ENCODE results near the gene RTN4RL1.
A peak's percentile ranks its signal among the peaks of the same experiment; 100 is the strongest.

Gene RTN4RL1

DNA sequence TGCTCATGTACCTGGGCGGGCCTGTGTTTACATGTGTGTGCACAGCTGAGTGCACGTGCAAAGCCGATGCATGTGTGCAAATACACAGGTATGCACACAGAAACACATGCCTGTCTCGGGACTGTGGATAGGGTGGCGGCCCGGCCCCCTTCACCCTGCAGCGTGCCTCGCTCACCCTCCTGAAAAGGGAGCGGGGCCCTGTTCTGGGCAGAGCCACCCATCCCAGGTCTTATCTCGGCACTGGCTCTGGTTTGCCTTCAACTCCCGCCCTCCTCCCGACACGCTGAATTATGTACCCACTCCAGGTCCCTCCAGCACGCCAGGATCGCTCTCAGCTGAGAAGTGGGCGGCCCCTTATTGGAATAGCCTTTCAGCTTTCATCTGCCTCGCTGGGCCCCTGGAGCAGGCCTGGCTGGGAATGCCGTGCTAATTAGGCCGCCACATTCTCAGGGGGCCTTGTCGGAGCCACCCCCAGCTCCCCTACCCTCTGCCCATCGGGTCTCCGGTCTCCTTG, 77.8 kb downstream of the RTN4RL1 start:
- no peak for DNase-seq

DNA sequence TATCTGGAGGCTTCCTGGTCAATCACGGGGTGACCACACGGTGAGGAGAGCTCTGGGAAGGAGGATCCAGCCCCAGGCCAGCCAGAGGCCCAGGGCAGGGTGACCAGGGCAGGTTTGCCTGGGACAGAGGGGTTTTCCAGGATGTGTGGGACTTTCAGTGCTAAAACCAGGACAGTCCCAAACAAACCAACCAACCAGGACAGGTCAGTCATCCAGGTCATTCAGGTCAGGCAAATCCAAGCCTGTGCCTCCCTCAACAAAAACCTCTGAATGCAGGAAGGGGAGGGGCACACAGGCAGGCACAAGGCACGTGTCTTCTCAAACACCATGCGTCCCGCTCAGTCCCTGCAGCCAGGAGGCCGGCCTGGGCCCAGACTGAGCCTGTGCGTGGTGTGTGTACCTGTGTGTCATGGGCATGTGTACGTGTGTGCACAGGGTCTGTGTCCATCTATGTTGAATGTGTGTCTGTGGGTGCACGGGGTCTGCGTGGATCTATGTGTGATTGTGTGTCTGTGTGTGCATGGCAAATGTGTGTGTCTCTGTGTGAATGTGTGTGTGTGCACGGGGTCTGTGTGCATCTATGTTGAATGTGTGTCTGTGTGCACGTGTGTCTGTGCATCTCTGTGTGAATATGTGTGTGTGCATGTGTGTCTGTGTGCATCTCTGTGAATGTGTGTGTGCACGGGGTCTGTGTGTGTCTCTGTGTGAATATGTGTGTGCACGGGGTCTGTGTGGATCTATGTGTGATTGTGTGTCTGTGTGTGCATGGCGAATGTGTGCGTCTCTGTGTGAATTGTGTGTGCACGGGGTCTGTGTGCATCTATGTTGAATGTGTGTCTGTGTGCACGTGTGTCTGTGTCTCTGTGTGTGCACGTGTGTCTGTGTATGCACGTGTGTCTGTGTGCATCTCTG, 78.9 kb downstream of the RTN4RL1 start:
- DNase-seq, result no peak

DNA sequence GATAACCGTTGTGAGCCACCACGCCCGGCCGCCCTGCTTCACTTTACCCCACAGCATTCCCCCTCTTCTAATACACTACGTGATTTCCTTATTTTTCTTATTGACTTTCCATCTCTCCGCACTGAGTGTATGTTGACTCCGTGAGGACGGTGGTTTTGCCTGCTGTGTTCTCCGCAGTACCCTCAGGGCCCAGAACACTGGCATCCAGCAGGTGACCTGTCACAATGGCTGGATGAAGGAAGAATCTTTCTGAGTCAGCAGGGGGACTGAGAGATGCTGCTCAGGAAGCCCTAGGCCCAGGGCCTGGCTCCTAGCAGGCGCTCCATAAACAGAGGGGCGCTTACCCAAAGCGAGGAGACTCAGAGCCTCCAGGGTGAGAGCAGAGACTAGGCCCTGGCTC, 79.5 kb downstream of the RTN4RL1 start:
- no peak for DNase-seq

DNA sequence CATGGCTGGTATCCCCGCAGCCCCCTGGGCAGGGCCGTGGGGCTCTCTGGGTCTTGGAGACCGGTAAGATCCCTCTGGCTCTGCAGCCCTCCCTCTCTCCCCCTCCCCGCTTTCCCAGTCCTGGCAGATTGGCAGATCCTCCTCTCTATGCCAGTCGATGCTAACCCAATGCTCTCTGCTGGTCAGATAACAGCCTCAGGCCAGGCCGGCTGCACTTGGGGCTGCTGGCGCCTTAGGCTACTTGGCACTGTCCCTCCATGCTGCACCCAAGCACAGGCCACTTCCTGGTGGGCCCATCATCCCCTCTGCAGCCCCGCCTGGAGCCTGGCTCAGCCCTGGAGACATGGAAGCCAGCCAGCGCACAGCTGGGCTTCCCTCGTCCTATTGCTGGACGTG, 81.7 kb downstream of the RTN4RL1 start:
- no peak for DNase-seq

DNA sequence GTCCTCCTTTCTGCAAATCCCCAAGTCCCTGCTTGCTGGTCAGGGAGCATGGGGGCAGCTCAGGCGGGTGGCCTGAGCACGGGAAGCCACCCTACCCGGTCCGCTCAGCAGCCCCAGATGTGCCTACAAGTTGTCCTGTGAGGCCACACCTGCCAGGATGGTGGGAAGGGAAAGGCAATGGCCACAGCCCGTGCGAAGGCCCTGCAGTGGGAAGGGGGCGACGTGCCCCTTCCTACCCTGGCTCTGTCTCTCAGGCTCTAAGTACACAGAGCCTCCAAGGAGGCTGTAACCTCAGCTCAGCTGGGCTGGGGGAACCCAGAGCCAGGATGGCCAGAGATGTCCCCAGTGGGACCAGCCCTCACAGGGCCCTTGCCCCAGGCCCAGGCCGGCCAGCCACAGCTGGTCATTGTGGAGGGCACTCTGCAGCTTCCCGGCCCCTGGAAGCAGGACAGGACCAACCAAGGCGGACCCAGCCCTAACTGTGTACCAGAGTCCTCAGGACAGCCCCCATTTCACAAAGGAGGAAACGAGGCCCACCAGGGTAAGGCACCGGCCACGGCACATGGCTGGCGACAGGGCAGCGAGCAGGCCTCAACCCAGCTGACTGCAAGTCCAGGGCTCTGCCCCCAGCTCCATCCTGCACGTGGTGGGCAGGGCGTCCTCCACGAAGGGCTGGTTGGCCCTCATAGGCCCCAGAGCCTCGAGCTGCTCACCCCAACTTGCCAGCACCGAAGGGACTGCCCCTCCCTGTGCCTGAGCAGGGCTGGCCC, 82.3 kb downstream of the RTN4RL1 start:
- no peak for DNase-seq

DNA sequence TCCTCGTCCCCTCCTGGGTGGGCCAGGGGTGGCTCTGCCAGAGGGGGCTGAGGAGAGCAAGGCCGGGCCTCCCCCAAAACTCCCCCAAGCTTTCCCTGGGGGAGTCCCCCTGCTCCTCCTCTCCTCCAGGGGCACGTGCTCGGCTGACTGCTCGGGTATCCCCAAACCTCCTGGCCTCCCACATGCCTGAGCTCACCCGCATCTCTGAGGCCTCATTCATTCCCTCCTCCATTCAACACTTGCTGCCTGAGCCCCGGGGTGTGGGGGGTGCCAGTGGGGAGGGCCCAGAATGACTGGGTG, 83.1 kb downstream of the RTN4RL1 start:
- DNase-seq, result no peak

DNA sequence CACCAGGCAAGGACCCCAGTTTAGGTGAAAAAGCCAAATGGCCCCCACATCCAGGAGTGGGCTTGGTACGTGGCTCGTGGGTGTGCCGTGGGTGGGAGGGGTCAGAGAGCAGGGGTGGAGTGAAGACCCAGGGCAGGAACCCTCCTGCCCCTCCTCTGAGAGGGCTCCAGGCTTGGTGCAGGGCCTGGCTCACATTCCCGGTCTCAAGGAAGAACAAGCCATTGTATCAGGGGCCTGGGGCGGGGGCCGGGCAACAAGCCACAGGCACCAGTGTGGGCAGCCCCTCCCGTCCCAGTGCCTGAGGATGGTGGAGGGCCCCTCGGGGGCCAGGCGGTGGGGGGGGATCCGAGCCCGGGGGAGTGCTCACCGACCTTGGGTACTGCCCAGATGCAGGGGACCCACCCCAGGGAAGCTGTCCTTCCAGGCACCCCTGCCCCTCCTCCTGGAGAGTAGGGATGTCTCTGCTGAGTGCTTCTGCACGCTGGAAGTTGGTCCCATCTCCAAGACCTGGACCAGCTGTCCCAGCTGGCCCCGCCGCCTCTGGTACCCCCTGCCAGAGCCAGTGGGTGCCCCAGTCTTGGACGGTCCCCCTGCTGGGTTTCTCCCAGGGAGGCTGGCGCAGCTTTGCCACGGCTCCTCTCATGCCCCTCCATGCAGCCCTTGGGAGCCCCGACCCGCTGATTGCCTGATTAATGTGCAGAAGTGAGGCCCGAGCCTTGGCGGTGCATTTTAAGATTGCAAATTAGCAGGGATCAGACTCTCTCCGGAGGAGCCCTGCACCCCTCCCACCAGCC, 83.7 kb downstream of the RTN4RL1 start:
- no peak for DNase-seq

DNA sequence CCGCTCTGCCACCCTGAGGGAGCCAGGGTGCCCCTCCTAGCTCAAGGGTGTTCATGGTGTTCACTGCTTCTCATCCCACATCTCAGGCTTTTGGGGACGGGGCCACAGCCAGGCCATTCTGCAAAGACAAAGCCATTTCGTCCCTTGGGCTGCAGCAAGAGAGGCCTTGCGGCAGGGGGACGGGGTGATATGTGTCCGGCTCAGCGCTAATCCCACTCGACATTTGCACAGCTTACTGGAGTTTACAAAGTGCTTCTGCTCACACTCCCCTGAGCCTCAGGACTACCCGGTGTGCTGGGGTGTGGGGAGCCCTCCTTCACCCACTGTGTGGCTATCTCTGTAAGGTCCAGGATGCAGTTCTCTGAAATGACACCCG, 84.3 kb downstream of the RTN4RL1 start:
- DNase-seq, result no peak

DNA sequence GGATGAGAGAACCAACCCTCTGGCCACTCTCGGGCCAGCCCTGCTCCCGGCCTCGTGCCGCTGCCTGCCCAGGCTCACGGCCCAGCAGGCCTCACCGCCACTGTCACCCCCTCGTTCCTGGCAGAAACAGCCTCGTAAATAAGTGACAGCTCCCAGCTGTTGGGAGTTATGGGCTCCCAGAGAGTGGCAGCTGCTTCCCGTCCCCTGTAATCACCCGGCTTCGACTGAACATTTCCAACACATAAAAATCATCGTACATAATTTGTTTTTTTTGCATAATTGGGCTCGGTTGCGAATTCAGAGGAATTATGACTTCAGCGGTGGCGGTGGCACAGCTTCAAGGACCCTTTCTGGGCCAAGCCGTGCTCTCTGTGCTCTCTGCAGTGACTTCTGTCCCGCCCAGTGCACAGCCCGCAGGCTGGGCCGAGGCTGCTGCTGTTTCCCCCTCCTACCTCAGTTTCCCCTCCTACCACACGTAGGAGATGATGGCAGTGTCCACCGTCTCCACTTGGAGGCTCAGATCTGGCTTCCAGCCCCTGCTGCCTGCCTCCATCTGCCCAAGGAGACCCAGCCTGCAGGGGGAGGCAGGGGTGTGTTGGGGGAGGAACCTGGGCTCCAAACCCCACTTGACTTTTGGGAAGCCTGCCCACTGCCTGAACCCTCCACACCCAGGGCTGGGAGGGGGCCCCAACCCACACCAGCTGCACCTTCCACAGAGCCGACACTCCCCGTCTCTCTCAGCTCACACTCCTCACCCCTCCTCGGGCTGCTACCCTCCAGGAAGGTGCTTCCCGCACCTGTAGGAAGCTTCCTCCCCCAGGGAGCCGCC, 84.9 kb downstream of the RTN4RL1 start:
- DNase-seq, result no peak

DNA sequence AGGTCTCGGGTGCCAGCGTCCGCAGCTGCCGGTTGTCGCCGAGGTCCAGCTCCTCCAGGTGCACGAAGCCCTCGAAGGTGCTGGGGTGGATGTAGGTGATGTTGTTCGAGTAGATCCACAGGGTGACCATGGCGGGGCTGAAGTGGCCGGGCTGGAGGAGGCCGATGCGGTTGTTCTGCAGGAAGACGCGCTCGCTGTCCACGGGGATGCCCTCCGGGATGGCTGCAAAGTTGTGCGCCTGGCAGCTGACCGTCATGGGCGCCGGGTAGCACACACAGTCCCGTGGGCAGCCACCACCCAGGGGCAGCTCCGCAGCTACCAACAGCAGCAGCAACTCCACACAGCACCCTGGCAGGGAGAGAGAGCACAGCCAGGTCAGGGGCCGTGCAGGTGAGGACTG, 87.7 kb downstream of the RTN4RL1 start:
- DNase-seq, result no peak

DNA sequence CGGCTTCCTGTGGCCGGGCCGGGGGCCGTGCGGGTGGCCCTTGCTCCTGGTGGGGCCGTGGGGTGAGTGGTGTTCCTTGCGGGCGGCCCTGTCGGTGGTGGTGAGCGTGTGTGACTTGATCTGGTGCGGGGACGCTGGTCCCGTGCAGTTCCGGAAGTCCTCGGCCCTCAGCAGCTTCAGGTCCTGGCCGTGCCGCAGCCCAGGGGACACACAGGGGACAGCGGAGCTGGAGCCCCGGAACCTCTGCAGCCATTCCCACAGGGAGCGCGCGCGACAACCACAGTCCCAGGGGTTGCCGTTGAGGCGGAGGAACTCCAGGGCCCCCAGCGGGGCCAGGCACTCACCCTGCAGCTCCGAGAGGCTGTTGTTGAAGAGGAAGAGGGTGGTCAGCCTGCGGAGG, 88.4 kb downstream of the RTN4RL1 start:
- DNase-seq, result no peak

DNA sequence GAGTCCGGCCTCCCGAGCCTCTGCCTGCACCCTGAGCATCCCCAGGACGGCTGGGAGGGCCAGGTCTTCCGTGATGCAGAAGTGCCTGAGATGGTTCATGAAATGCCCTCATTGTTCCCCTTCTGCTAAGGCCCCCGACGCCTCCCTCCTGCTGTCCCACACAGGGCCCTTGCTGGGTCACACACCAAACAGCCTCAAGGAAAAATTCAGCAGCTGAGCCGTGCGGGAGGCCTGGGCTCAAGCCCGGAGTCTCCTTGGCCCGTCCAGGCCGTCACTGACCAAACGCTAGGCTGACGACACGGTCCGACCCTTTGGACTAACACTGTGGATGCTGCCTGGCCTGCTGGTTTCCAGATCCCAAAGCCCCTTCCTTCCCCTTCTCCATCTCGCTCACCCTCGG, 90.2 kb downstream of the RTN4RL1 start:
- peak in 1 of 14 donors; percentile 42 for DNase-seq

DNA sequence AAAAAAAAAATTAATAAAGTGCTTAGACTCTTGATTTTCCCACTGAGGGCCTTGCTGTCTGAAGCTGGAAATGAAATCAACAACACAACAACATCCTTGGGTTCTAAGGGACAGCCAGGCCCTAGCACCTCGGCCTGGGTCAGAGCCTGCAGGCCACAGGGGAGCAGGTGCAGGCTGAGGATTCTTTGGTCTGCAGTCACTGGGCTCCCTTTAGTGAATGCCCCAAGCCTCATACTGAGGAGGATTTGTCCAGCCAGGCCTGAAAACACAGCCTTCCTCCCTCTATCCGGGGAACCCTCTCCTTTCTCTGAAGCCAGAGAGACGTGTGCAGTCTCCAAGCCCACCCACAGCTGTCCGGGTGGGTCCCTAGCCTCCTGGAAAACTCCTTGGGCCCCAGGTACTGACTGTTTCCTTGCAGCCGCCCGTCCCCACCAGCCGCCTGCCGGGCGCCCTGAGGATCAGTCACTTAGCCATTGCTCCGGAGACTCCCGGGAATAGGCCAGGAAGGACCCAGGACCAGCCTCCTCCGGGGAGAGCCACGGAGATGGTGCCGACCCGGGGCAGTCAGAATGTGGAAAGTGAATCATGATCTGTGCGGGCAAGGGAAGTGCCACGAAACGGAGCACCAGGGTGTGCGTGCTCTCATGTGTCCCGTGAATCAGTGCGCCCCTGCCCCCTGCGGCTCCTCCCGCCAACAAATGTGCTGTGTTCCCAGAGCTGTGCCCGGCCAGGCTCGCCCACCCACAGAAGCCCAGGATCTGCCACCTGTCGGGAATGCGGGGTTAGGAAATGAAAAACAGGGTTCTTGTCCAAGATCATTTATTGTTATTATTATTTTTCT, 91.0 kb downstream of the RTN4RL1 start:
- DNase-seq, result peak in 1 of 14 donors; percentile 10

DNA sequence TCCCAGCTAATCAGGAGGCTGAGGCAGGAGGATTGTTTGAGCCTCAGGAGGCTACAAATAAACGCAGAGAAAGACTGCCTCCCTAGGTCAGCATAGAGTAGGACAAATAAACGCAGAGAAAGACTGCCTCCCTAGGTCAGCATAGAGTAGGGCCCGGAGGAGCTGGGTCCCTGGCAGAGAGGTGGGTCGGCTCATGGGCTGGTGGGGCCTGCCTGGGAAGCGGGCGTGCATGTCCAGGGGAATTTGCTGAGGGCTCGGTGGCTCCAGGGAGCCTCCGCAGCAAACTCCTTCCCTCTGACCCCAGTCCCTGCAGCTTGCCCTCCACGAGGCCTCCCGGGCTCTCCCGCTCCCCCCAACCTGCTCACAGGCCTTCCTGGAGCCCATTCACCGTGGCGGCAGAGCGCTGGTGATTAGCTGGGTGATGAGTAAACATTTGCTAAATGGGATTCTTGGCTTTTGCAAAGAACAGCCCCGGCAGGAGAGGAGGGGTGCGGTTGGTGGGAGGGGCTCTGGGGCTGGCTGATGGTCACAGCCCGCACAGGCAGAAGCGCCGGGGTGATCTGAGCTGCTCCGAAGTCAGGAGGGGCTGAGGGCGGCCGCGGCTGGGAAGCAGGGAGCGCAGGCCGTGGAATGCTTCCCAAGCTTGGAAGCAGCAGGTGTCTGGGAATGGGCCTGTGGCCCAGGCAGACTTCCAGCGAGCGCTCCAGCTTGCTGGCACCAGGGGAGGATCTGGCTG, 93.1 kb downstream of the RTN4RL1 start:
- peak in 9 of 14 donors; percentile 13 to 84 (median 39) for DNase-seq

DNA sequence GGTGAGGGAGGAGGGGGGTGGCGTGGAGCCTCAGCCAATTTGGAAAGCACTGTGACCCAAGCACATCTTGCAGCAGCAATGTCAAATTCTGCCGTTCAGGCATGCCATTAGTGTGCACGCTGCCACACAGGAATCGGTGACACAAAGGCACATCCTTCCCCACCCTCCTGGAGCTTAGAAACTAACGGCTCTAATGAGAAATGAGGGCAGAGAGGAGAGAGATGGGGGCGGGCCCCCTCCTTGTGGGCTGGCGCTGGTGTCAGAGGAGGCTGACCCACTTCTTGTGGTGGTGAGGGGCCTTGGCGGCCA, 94.8 kb downstream of the RTN4RL1 start:
- no peak for DNase-seq

DNA sequence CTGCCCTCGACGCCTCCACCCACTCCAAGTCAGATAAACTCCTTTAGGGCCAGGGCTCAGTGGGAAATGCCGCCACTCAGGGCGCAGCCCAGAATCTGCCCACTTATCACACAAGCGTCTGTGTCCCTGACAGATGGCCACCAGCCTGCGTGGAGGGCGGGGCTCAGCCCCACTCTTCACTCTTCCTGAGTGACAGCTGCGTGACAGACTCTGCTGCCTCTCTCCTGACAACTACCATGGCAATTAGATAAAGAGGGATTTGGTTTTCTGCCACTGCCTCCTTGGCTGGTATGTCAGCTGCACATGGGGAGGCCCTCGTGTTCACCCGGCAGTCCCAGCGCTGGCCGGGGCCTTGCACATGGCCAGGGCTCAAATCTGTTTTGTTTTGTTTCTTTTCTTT, 96.2 kb downstream of the RTN4RL1 start:
- DNase-seq, result peak in 1 of 14 donors; percentile 75

DNA sequence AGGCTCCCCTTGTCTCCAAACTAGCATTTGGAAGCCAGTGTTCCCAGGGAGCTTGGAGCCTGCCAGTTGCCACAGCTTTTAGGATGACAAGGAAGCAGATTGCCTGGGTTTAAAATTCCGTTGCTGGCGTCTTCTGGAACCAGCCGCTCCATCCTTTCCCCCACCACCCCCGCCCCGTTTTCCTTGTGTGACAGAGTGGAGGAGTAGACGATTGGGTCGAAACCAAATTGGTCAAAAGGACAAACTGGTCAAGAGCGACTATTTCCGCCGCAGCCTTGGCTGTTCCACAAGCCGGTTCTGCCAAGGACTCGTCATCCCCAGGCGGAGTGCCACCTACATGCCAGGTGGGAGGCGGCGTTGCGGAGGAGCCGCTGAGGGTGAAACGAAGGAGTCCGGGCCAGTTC, 104.2 kb downstream of the RTN4RL1 start:
- DNase-seq, result peak in 10 of 14 donors; percentile 9 to 99 (median 54)

DNA sequence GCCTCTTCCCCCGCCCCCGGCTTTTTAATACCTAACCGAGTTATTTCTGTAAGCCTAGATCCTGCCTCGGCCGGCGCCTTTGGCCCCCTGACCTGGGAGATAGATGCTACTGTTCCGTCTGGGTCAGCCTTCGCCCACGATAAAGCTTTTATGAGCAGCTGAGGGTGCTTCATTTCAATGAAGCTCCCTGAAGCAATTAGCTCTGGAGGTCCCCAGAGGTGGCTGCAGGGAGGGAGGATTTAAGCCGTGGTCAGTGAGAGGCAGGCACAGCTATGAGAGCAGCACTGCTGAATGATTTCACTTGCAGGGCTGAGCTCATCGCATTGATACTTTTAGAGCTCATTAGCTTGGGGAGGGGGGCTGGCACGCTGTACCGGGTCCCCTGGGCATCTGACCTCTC, 105.9 kb downstream of the RTN4RL1 start:
- DNase-seq, result no peak

DNA sequence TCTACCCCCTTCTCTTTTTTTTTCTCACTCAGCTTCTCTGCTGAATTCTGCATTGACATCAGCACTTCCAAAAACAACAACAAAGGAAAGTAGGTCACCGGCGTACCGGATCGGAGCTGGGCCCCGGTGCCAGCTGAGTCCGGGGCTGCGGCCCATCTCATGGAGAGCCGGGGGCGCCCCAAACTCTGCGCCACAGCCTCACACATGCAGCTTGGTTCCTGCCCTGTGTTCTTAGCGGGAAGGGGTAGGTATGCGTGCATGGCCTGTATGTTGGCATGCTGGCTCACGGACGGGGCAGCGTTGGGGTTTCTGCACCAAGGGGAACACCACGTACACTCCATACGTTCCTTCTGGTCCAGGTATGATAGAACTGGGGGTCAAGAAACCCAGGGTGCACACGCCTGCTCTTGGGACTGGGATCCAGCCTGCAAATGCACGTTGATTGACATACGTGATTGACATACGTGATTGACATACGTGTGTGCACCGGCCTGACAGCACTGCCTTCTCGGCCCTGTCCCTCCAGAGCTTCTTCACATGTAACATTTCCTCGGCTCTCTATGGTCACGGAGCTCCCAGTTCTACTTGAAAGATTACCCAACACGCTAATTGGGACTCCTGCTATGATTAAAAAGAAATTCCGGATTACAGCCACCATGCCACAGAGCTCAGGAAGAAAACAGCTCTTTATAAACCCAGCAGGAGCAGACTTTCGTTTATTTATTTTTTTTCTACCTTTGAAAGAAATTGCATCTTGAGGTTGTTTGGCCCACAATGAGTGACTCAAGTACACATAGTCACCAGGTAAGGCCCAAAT, 106.6 kb downstream of the RTN4RL1 start:
- peak in 1 of 14 donors; percentile 20 for DNase-seq
